ENCODE data around the gene STT3A.

Gene STT3A

GRCh38 chr11:125663910-125664309 is 71.3 kb downstream of the STT3A start:
- DNase-seq (ENCODE audit: low read depth): no peak

- no peak for DNase-seq (ENCODE audit: low read depth)
Measured at GRCh38 chr11:125667151-125667550, 74.5 kb downstream of the STT3A start.

DNA sequence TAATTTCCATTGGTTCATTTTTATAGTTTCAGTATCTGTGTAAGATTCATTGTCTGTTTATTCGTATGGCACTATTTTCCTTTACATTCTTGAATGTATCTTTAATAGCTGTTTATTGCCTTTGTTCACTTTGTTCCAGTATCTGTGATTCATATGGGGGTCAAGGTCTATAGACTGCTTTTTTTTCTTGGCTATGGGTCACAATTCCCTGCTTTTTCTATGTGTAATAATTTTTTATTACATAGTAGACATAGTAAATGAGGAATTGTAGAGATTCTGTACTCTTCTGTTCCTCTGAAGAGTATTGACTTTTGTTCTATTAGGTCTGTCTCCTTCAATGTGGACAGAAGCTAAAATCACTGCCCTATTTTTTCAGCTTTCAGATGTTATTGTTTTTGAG is 77.5 kb downstream of the STT3A start:
- no peak for DNase-seq (ENCODE audit: low read depth)

- DNase-seq (ENCODE audit: low read depth): no peak
Measured at GRCh38 chr11:125671561-125671960, 78.9 kb downstream of the STT3A start.
